NCI-H345 treated with DMSO at 0.1 percent for 48 hours (cell line): Measurements from ENCODE around the gene ZNF20.

Experiments used
- DNase-seq: peaks from one replicate; lab custom pipeline; 2025; ENCODE audit not compliant: unreplicated experiment; lab: John Stamatoyannopoulos, UW

Gene ZNF20

GRCh38 chr19:12139885-12140544 lies at the start of gene ZNF20:
ZNF20 (minus strand) TSS chr19:12140350; CDS start chr19:12140182, 168 bp downstream.
- DNase-seq: peak; percentile 45

- DNase-seq: no peak
These were observed 47.5 kb upstream of the ZNF20 start for GRCh38 chr19:12187625-12188024.

GRCh38 chr19:12180377-12180776 lies 40.2 kb upstream of the ZNF20 start:
- DNase-seq: no peak

GRCh38 chr19:12166626-12167025 lies 26.5 kb upstream of the ZNF20 start:
- no peak for DNase-seq

GRCh38 chr19:12163826-12164225 lies 23.7 kb upstream of the ZNF20 start:
- no peak for DNase-seq

- peak; percentile 53 for DNase-seq
These were observed 23.0 kb upstream of the ZNF20 start, which contains the start of gene ZNF136 for GRCh38 chr19:12162882-12163806. ZNF136 (plus strand) TSS chr19:12163096; CDS start chr19:12163204, 108 bp downstream.

GRCh38 chr19:12162513-12162881 lies 22.3 kb upstream of the ZNF20 start:
- DNase-seq: no peak

GRCh38 chr19:12159773-12160414 lies 19.7 kb upstream of the ZNF20 start:
- DNase-seq: no peak

- DNase-seq: peak; percentile 44
These were observed 16.3 kb upstream of the ZNF20 start, which contains the start of gene ZNF625 for GRCh38 chr19:12156223-12157058. ZNF625 (minus strand) TSS chr19:12156734; CDS start chr19:12156558, 176 bp downstream.

GRCh38 chr19:12155324-12155860 lies 15.2 kb upstream of the ZNF20 start:
- DNase-seq: no peak

GRCh38 chr19:12145348-12145747 lies 5.2 kb upstream of the ZNF20 start:
- DNase-seq: no peak

GRCh38 chr19:12141405-12141736 lies 1.2 kb upstream of the ZNF20 start:
- no peak for DNase-seq

- peak; percentile 32 for DNase-seq
These were observed 625 bp upstream of the ZNF20 start for GRCh38 chr19:12140545-12141404.

GRCh38 chr19:12139269-12139668 lies 881 bp downstream of the ZNF20 start:
- DNase-seq: no peak

GRCh38 chr19:12137221-12137940 lies 2.8 kb downstream of the ZNF20 start:
- no peak for DNase-seq

GRCh38 chr19:12133069-12133468 lies 7.1 kb downstream of the ZNF20 start:
- DNase-seq: no peak

GRCh38 chr19:12126707-12127106 lies 13.4 kb downstream of the ZNF20 start:
- no peak for DNase-seq

- DNase-seq: no peak
These were observed 22.8 kb downstream of the ZNF20 start for GRCh38 chr19:12117201-12117970.
